ENCODE results near the gene SDC3.

- TF ChIP-seq CTCF (IDR thresholded peaks at IDR 0.05): no peak
- TF ChIP-seq MAX (CRISPR knock-in tag; IDR thresholded peaks at IDR 0.05): no peak
- TF ChIP-seq ZNF121 (CRISPR knock-in tag; IDR thresholded peaks at IDR 0.05): no peak
- no peak for TF ChIP-seq ZBTB43 (CRISPR knock-in tag; IDR thresholded peaks at IDR 0.05)
- TF ChIP-seq ZNF232 (CRISPR knock-in tag; IDR thresholded peaks at IDR 0.05): no peak
- no peak for TF ChIP-seq E2F4 (CRISPR knock-in tag; IDR thresholded peaks at IDR 0.05; ENCODE audit: borderline replicate concordance, low read depth)
- TF ChIP-seq NFE2L1 (CRISPR knock-in tag; IDR thresholded peaks at IDR 0.05): no peak
These were observed 68.7 kb downstream of the SDC3 start for GRCh38 chr1:30839827-30840359.

Data from WTC11 (cell line).